Large intestine (tissue), 3 donors: ENCODE data around the gene TPST2. TPM values are rescaled to one million over a fixed set of nuclear protein-coding genes. Genes with fewer than 3 reads are reported as not detected.

Experiments used
- DNase-seq, 2 donors: peaks; one replicate each; pipeline versions ENCODE4 v3.0.0 to v3.0.0-alpha.2; 2013
- H3K27ac ChIP-seq: one replicate; pipeline ENCODE4 v1.5.1; 2013; ENCODE audit warnings: low read length
- H3K27me3 ChIP-seq: 2 replicates; pipeline ENCODE4 v1.6.1; 2013; ENCODE audit warnings: low read length; ENCODE audit not compliant: control insufficient read depth, insufficient read depth
- H3K36me3 ChIP-seq: 2 replicates; pipeline ENCODE4 v1.6.1; 2013; ENCODE audit warnings: low read length; ENCODE audit not compliant: control insufficient read depth, insufficient read depth
- H3K4me1 ChIP-seq: one replicate; pipeline ENCODE4 v1.6.1; 2013; ENCODE audit warnings: low read length; ENCODE audit not compliant: control insufficient read depth, insufficient read depth
- H3K4me3 ChIP-seq: one replicate; pipeline ENCODE4 v1.5.1; 2013; ENCODE audit warnings: low read length
- H3K9me3 ChIP-seq: one replicate; pipeline ENCODE4 v1.6.1; 2013; ENCODE audit warnings: mild to moderate bottlenecking, low read depth, low read length, moderate library complexity; ENCODE audit not compliant: control insufficient read depth
- WGBS: methylation state at CpG from one replicate; pipeline ENCODE4 v1.1.5; 2013; ENCODE audit warnings: low lambda C conversion rate; ENCODE audit not compliant: insufficient coverage; 5-methylcytosine and 5-hydroxymethylcytosine counted together
- polyA plus RNA-seq: library from polyadenylated mRNA; unstranded; fragments of 120-200 nt; gene quantifications from one replicate; pipeline ENCODE4 v1.2.1, GENCODE V29; 2013

The TPST2 gene
- polyA plus RNA-seq, 1 donor, result 27.5 TPM

- no peak for DNase-seq
- H3K4me3 ChIP-seq, result no peak overlapping the region
- WGBS, result 87% methylated on average over 3 of the region's 8 CpGs
- no peaks in the 10 kb centered on the region for H3K27me3 ChIP-seq
- no peak overlapping the region for H3K27ac ChIP-seq
- H3K36me3 ChIP-seq, result peaks cover 5% of the 10 kb centered on the region
- no peaks in the 10 kb centered on the region for H3K4me1 ChIP-seq
- H3K9me3 ChIP-seq, result no peaks in the 10 kb centered on the region
Measured at GRCh38 chr22:26581633-26582168, 8.2 kb downstream of the TPST2 start.

- Histone ChIP-seq H3K9me3 (no peaks in the 10 kb centered on the region), H3K4me3 (no peak overlapping the region), H3K4me1 (no peaks in the 10 kb centered on the region), H3K36me3 (peaks cover 5% of the 10 kb centered on the region), H3K27ac (no peak overlapping the region), H3K27me3 (no peaks in the 10 kb centered on the region)
- DNase-seq, result no peak
- WGBS, result no CpG with 5 or more reads among the region's 1 CpG
Measured at GRCh38 chr22:26581026-26581425, 8.9 kb downstream of the TPST2 start.

DNA sequence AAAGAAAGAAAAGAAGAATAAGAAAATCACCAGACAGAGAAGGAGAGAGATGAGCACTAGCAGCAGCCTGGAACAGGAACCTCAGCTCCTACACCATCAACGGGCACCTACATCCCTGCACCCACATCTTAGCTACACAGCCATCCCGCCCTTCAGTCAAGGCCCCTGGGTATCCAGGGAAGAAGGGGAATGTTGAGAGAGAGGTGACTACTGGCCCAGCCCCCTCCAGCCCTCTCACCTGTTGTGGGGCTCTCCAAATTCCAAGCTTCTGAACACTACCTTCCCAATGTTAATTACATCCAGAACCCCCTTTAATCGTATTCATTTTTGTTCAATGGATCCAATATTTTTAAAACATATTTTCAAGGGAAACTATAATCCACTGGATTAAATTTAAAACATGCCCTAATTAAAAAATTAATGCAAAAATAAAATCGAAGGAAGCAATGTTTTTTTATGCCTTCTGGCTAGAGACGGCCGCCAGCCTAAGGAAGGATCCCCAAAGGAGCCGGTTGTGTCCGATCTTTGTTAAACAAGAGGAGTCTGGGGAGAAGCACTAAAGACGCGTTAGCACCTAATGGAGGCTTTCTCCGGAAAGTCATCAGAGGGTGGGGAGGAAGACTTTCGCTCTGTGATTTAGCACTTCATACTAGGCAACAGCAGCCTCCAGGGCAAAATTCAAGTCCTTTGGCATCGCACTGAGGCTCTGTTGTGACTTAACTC is 9.5 kb downstream of the TPST2 start:
- no peak for DNase-seq
- Histone ChIP-seq H3K36me3 (peaks cover 5% of the 10 kb centered on the region), H3K9me3 (no peaks in the 10 kb centered on the region), H3K27ac (no peak overlapping the region), H3K4me1 (no peaks in the 10 kb centered on the region), H3K27me3 (no peaks in the 10 kb centered on the region), H3K4me3 (no peak overlapping the region)
- WGBS, result 50% methylated on average over 2 of the region's 13 CpGs

- Histone ChIP-seq H3K27me3 (no peaks in the 10 kb centered on the region), H3K4me1 (no peaks in the 10 kb centered on the region), H3K4me3 (no peak overlapping the region), H3K27ac (no peak overlapping the region), H3K9me3 (no peaks in the 10 kb centered on the region), H3K36me3 (peaks cover 5% of the 10 kb centered on the region)
- WGBS, result 81% methylated on average over 4 of the region's 10 CpGs
- DNase-seq, result no peak
Measured at GRCh38 chr22:26579331-26579886, 10.5 kb downstream of the TPST2 start.

GRCh38 chr22:26577081-26577480 is 12.9 kb downstream of the TPST2 start:
- H3K4me1 ChIP-seq, result peaks cover 3% of the 10 kb centered on the region
- H3K27ac ChIP-seq, result no peak overlapping the region
- no peak overlapping the region for H3K4me3 ChIP-seq
- H3K9me3 ChIP-seq, result no peaks in the 10 kb centered on the region
- H3K27me3 ChIP-seq, result no peaks in the 10 kb centered on the region
- no peaks in the 10 kb centered on the region for H3K36me3 ChIP-seq
- no peak for DNase-seq
- no CpG with 5 or more reads among the region's 7 CpGs for WGBS

GRCh38 chr22:26576026-26576680 is 13.8 kb downstream of the TPST2 start:
- H3K4me3 ChIP-seq, result no peak overlapping the region
- H3K9me3 ChIP-seq, result no peaks in the 10 kb centered on the region
- H3K4me1 ChIP-seq, result peaks cover 3% of the 10 kb centered on the region
- no peaks in the 10 kb centered on the region for H3K36me3 ChIP-seq
- H3K27ac ChIP-seq, result no peak overlapping the region
- DNase-seq, result no peak
- WGBS, result 81% methylated on average over 6 of the region's 8 CpGs
- H3K27me3 ChIP-seq, result no peaks in the 10 kb centered on the region

- peaks cover 3% of the 10 kb centered on the region for H3K4me1 ChIP-seq
- no peak overlapping the region for H3K4me3 ChIP-seq
- H3K36me3 ChIP-seq, result no peaks in the 10 kb centered on the region
- WGBS, result no CpG with 5 or more reads among the region's 7 CpGs
- H3K27me3 ChIP-seq, result no peaks in the 10 kb centered on the region
- DNase-seq, result no peak
- H3K9me3 ChIP-seq, result no peaks in the 10 kb centered on the region
- H3K27ac ChIP-seq, result no peak overlapping the region
Measured at GRCh38 chr22:26574001-26574723, 15.8 kb downstream of the TPST2 start.

- H3K36me3 ChIP-seq, result no peaks in the 10 kb centered on the region
- H3K9me3 ChIP-seq, result no peaks in the 10 kb centered on the region
- H3K27me3 ChIP-seq, result no peaks in the 10 kb centered on the region
- DNase-seq, result peak; percentile 30 to 59
- H3K4me3 ChIP-seq, result no peak overlapping the region
- H3K4me1 ChIP-seq, result peaks cover 3% of the 10 kb centered on the region
- H3K27ac ChIP-seq, result no peak overlapping the region
- no CpG with 5 or more reads among the region's 10 CpGs for WGBS
Measured at GRCh38 chr22:26573026-26573662, 16.8 kb downstream of the TPST2 start.

GRCh38 chr22:26570864-26571525 is 18.9 kb downstream of the TPST2 start:
- DNase-seq, result no peak
- Histone ChIP-seq H3K27me3 (no peaks in the 10 kb centered on the region), H3K9me3 (no peaks in the 10 kb centered on the region), H3K27ac (no peak overlapping the region), H3K4me1 (peaks cover 3% of the 10 kb centered on the region), H3K36me3 (no peaks in the 10 kb centered on the region), H3K4me3 (no peak overlapping the region)
- 93% methylated on average over 5 of the region's 13 CpGs for WGBS
